GM23248 (cell line): ENCODE results near the gene PTP4A2.

Experiments
- EZH2 ChIP-seq: fragments of 200-600 bp; sonication (generic); IDR thresholded peaks from 2 replicates; pipeline ENCODE4 v1.6.1; 2018; ENCODE audit warnings: antibody characterized with exemption, mild to moderate bottlenecking; ENCODE audit not compliant: insufficient read depth, poor library complexity, severe bottlenecking
- EZH2phosphoT487 ChIP-seq: fragments of 200-600 bp; sonication (generic); IDR thresholded peaks from 2 replicates; pipeline ENCODE4 v1.6.1; 2018; ENCODE audit warnings: antibody characterized with exemption, moderate library complexity, mild to moderate bottlenecking, low read depth; ENCODE audit not compliant: insufficient read depth

DNA sequence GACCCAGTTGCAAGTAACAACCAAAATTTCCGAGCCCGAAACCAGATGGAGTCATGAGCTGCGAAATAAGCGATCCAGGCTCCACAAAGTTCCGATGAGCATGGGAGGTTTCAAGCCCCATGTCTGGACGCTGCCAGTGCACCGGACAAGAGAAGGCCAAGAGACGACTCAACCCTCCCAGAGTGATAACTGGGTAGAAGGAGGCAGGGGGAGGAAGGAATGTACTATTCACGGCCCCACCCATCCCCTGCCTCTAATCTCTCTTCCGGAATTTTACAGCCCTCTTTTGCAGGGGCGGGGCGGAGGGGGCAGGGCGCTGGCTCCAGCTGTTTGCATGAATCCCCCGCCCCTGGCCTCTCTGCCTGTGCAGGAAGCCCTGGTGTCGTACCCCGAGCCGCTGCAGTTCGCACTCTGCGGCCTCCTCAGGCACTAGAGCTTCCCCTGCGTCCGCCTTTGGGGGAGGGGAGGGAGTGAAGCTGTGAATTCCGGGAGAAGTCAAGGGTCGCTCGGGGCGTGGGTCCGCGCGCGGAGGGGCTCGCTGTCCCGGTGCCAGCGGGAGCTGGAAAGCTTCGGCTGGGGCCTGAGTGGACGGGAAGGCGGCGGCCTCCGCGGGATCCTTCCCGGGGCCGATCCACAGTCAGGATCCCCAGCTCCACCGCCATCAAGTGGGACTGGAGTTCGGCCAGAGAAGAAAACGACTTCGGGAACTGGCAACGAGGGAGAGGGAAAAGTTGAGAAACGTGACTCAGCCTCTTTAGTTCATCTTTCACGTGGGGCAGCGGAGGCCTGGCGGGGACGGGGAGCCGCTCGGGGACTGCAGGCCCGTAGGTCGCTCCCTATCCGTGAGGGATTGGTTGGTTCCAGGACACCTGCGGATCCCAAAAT lies 6.3 kb upstream of the PTP4A2 start:
- TF ChIP-seq EZH2phosphoT487, result no peak
- TF ChIP-seq EZH2, result no peak
